Endothelial cell of umbilical vein (primary cell): ENCODE results near the gene GUCA2B. TPM values are rescaled to one million over a fixed set of nuclear protein-coding genes. Genes with fewer than 3 reads are reported as not detected.

Experiments used
- BruUV-seq: library from RNA; stranded (reverse); fragments of 400-500 nt; replicated peaks from 2 replicates; lab custom pipeline; 2021; lab: Mats Ljungman, UMichigan
- CTCF ChIA-PET: fragments of 300-600, 350-600 bp; sonication (Branson Sonifier 250); formaldehyde crosslinking; loops from one replicate; lab custom pipeline; 2021; ENCODE audit warnings: antibody characterized with exemption, inconsistent platforms; lab: Charles Lee
- POLR2A ChIA-PET: fragments of 300-600, 350-600 bp; sonication (Branson Sonifier 250); formaldehyde crosslinking; loops from one replicate; lab custom pipeline; 2021; ENCODE audit warnings: antibody characterized with exemption, inconsistent platforms; lab: Charles Lee
- DNase-seq: peaks from one replicate; pipeline ENCODE4 v3.0.0-alpha.2; 2011; ENCODE audit warnings: low read depth, low spot score
- FAIRE-seq: peaks from 2 replicates; lab custom pipeline; 2011; peaks lifted over from hg19 to GRCh38; lab: Jason Lieb, UNC
- H2AFZ ChIP-seq: 2 replicates; pipeline ENCODE4 v1.6.0; 2012; ENCODE audit warnings: low read depth, low read length, control low read depth, inconsistent platforms
- H3K27ac ChIP-seq: 2 replicates; pipeline ENCODE4 v1.5.1; 2011; ENCODE audit warnings: low read depth, mild to moderate bottlenecking, control low read depth, low read length, moderate library complexity; ENCODE audit not compliant: insufficient read depth
- H3K27me3 ChIP-seq, 2 experiments: 2 replicates each; pipeline versions ENCODE4 v1.6.0 to v1.6.1; 2011; ENCODE audit warnings: low read length in 2 of 2, mixed read lengths in 1 of 2; ENCODE audit not compliant: control insufficient read depth in 2 of 2, insufficient read depth in 2 of 2
- H3K36me3 ChIP-seq, 2 experiments: 2 replicates in 1 of 2; 3 replicates in 1 of 2; pipeline ENCODE4 v1.5.1; 2011; ENCODE audit warnings: low read length in 2 of 2, mild to moderate bottlenecking in 1 of 2, moderate library complexity in 1 of 2; ENCODE audit not compliant: control insufficient read depth in 2 of 2, insufficient read depth in 2 of 2; ENCODE audit errors: extremely low read depth in 1 of 2
- H3K4me1 ChIP-seq: 3 replicates; pipeline ENCODE4 v1.5.1; 2011; ENCODE audit warnings: mild to moderate bottlenecking, low read length; ENCODE audit not compliant: control insufficient read depth, insufficient read depth; ENCODE audit errors: extremely low read depth
- H3K4me2 ChIP-seq: 2 replicates; pipeline ENCODE4 v1.6.1; 2011; ENCODE audit warnings: low read length, control low read depth, mixed read lengths; ENCODE audit not compliant: insufficient read depth
- H3K4me3 ChIP-seq, 3 experiments: fragments of 200-600 bp in 1 of 3; sonication (generic), shearing (Covaris generic) in 1 of 3; replicated peaks in 1 of 3; 2 replicates each; pipeline ENCODE4 v1.5.1; 2011 to 2016; ENCODE audit warnings: control low read depth in 3 of 3, low read length in 3 of 3, mild to moderate bottlenecking in 2 of 3, inconsistent platforms in 1 of 3, low read depth in 1 of 3, moderate library complexity in 1 of 3; ENCODE audit not compliant: insufficient read depth in 1 of 3
- H3K79me2 ChIP-seq: 2 replicates; pipeline ENCODE4 v1.6.0; 2012; ENCODE audit warnings: low read length, inconsistent platforms; ENCODE audit not compliant: control insufficient read depth, insufficient read depth
- H3K9ac ChIP-seq: replicated peaks from 2 replicates; pipeline ENCODE3; 2011; ENCODE audit warnings: low read length, control low read depth; ENCODE audit not compliant: insufficient read depth; ENCODE audit errors: extremely low read depth
- H3K9me1 ChIP-seq: replicated peaks from 3 replicates; pipeline ENCODE4 v1.6.0; 2011; ENCODE audit warnings: mild to moderate bottlenecking, low read length; ENCODE audit not compliant: control insufficient read depth, insufficient read depth; ENCODE audit errors: extremely low read depth
- H3K9me3 ChIP-seq: replicated peaks from 2 replicates; pipeline ENCODE4 v1.5.1; 2012; ENCODE audit warnings: low read length, inconsistent platforms; ENCODE audit not compliant: control insufficient read depth, insufficient read depth
- H4K20me1 ChIP-seq: replicated peaks from 2 replicates; pipeline ENCODE3; 2011; ENCODE audit warnings: mild to moderate bottlenecking, low read length; ENCODE audit not compliant: control insufficient read depth, insufficient read depth; ENCODE audit errors: extremely low read depth
- EZH2 ChIP-seq: IDR thresholded peaks from 2 replicates; pipeline ENCODE4 v1.6.1; 2012; ENCODE audit warnings: borderline replicate concordance, low read depth, mild to moderate bottlenecking, moderate library complexity, low read length, inconsistent platforms; ENCODE audit not compliant: severe bottlenecking
- FOS ChIP-seq: IDR thresholded peaks from 2 replicates; pipeline ENCODE4 v1.6.1; 2011; ENCODE audit warnings: mild to moderate bottlenecking, low read length, moderate library complexity, borderline replicate concordance; ENCODE audit not compliant: insufficient read depth
- GATA2 ChIP-seq: IDR thresholded peaks from 2 replicates; pipeline ENCODE4 v1.7.0; 2011; ENCODE audit warnings: low read depth, mild to moderate bottlenecking, moderate library complexity, mixed read lengths, low read length; ENCODE audit not compliant: insufficient read length, insufficient read depth
- JUN ChIP-seq: IDR thresholded peaks from 2 replicates; pipeline ENCODE4 v1.6.1; 2011; ENCODE audit warnings: borderline replicate concordance, low read depth; ENCODE audit not compliant: insufficient read length, insufficient read depth
- MYC ChIP-seq: IDR thresholded peaks from one replicate; pipeline ENCODE4 v1.6.1; 2011; ENCODE audit warnings: mild to moderate bottlenecking, low read depth, low read length
- POLR2A ChIP-seq: IDR thresholded peaks from 2 replicates; pipeline ENCODE4 v1.6.1; 2012; ENCODE audit warnings: low read depth, mild to moderate bottlenecking, control low read depth, low read length
- POLR2AphosphoS5 ChIP-seq: IDR thresholded peaks from 2 replicates; pipeline ENCODE4 v1.6.1; 2012; ENCODE audit warnings: low read depth, mild to moderate bottlenecking, control low read depth, low read length, moderate library complexity; ENCODE audit not compliant: insufficient read depth
- dilution Hi-C: fragments of 300-500 bp; cut with MboI; formaldehyde crosslinking; loops from one replicate; pipeline ENCODE4 v1.15.0; 2019; ENCODE audit warnings: low sequenced_read_pairs; ENCODE audit not compliant: extremely low pct_ligation_motif_present
- intact Hi-C: fragments of 100-400 bp; cut with micrococcal nuclease; formaldehyde crosslinking; loops from one replicate; pipeline ENCODE4 v1.10.0; 2022
- polyA plus RNA-seq, 4 experiments: library from polyadenylated mRNA; depleted of rRNA in 3 of 4; stranded (reverse) in 3 of 4; unstranded in 1 of 4; fragments of >200 nt; gene quantifications; 2 replicates each; pipeline versions ENCODE4 v1.2.1 to v1.2.3, GENCODE V29; 2011 to 2012; ENCODE audit warnings: missing spikeins in 1 of 4
- total RNA-seq: library from RNA; stranded (reverse); gene quantifications from 2 replicates; pipeline ENCODE4 v1.2.3, GENCODE V29; 2021
- TF ChIP-seq, protein P1 (sequence below), 2 donors: IDR thresholded peaks; 1 replicate in 1 of 2; 2 replicates in 1 of 2; pipeline ENCODE4 v1.5.1; 2011; ENCODE audit warnings: low read length in 2 of 2, mild to moderate bottlenecking in 2 of 2, moderate library complexity in 2 of 2, control low read depth in 1 of 2, inconsistent platforms in 1 of 2, low read depth in 1 of 2; ENCODE audit not compliant: insufficient read depth in 1 of 2; ENCODE audit errors: extremely low read depth in 1 of 2
- TF ChIP-seq, protein P2 (sequence below): IDR thresholded peaks from 2 replicates; pipeline ENCODE4 v1.6.1; 2011; ENCODE audit not compliant: insufficient read depth, insufficient read length

Gene GUCA2B
- total and polyA plus RNA-seq, 2 donors (not counting 3 experiments of a cell fraction or from before 2014, with no cell fraction given) = not detected

DNA sequence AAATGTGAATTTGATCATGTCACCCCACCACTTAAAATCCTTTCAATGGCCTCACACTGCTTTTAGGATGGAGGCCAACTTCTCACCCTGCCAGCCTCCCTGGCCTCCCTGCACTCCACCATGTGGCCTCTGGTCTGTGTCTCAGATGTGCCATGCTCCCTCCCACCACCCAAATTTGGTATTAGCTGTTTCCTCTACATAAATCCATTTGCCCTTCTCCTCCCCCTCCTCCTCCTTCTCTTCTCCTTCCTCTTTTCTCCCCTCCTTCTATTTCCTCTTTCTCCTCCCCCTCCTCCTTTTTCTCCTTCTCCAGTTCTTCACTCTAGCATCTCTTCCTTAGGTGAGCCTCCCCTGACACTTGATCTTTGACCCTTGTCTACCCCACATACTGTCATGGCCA is 16.7 kb upstream of the GUCA2B start:
- no peak overlapping the region for H3K4me2 ChIP-seq
- H3K9ac ChIP-seq = no peak overlapping the region
- no peaks in the 10 kb centered on the region for H3K9me1 ChIP-seq
- H3K36me3 ChIP-seq = no peaks in the 10 kb centered on the region
- H3K4me3 ChIP-seq = no peak overlapping the region
- DNase-seq (no peak), FAIRE-seq (no peak)
- intact Hi-C loops (no loop called here), dilution Hi-C loops (no loop called here)
- BruUV-seq = no TSS peak
- TF ChIP-seq JUN (no peak), GATA2 (no peak), EZH2 (no peak), MYC (no peak), FOS (no peak), POLR2A (no peak), POLR2AphosphoS5 (no peak)
- TF ChIP-seq, protein P1, sequence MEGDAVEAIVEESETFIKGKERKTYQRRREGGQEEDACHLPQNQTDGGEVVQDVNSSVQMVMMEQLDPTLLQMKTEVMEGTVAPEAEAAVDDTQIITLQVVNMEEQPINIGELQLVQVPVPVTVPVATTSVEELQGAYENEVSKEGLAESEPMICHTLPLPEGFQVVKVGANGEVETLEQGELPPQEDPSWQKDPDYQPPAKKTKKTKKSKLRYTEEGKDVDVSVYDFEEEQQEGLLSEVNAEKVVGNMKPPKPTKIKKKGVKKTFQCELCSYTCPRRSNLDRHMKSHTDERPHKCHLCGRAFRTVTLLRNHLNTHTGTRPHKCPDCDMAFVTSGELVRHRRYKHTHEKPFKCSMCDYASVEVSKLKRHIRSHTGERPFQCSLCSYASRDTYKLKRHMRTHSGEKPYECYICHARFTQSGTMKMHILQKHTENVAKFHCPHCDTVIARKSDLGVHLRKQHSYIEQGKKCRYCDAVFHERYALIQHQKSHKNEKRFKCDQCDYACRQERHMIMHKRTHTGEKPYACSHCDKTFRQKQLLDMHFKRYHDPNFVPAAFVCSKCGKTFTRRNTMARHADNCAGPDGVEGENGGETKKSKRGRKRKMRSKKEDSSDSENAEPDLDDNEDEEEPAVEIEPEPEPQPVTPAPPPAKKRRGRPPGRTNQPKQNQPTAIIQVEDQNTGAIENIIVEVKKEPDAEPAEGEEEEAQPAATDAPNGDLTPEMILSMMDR (IDR thresholded peaks at IDR 0.05; ENCODE audit: extremely low read depth in 1 of 2, insufficient read depth in 1 of 2, low read depth in 1 of 2, low read length in 2 of 2) = no peak
- TF ChIP-seq, protein P2, sequence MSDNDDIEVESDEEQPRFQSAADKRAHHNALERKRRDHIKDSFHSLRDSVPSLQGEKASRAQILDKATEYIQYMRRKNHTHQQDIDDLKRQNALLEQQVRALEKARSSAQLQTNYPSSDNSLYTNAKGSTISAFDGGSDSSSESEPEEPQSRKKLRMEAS = no peak
- H3K9me3 ChIP-seq = no peaks in the 10 kb centered on the region
- peaks cover 0 to 3% of the 10 kb centered on the region in 2 experiments for H3K27me3 ChIP-seq
- no peak overlapping the region for H3K27ac ChIP-seq
- no peaks in the 10 kb centered on the region for H3K4me1 ChIP-seq
- no peak overlapping the region for H2AFZ ChIP-seq
- ChIA-PET POLR2A (no interaction called here), CTCF (no interaction called here)
- H3K79me2 ChIP-seq = no peaks in the 10 kb centered on the region
- no peaks in the 10 kb centered on the region for H4K20me1 ChIP-seq
